Frontal cortex (tissue), 4 donors: ENCODE data around the gene XPNPEP3. TPM values are rescaled to one million over a fixed set of nuclear protein-coding genes. Genes with fewer than 3 reads are reported as not detected.
"Not testable (repeated sequence)": the region's sequence is repeated elsewhere in the genome, so short reads cannot be mapped to it uniquely, and the experiment has no call there.

Experiments used
- DNase-seq, 2 donors: peaks; one replicate each; pipeline ENCODE4 v3.0.0; 2012; ENCODE audit warnings: low spot score in 2 of 2
- FAIRE-seq: peaks from 2 replicates; lab custom pipeline; 2012; peaks lifted over from hg19 to GRCh38; lab: Jason Lieb, UNC
- total RNA-seq: library from RNA; depleted of rRNA; stranded (reverse); fragments of >200 nt; gene quantifications from one replicate; pipeline ENCODE4 v1.2.3, GENCODE V29; 2014
- donor health status: control.
- donor health status: control.
- donor health status: control.

XPNPEP3 gene
- total RNA-seq, 1 donor from 2014 or later: 4.9 TPM

- DNase-seq (no peak), FAIRE-seq (no peak)
Measured at GRCh38 chr22:40855071-40855978, 1.6 kb upstream of the XPNPEP3 start.

GRCh38 chr22:40855979-40856512, 902 bp upstream of the XPNPEP3 start:
- peak; percentile 5 to 12 for DNase-seq
- no peak for FAIRE-seq

GRCh38 chr22:40857309-40857855, 434 bp downstream of the XPNPEP3 start:
- FAIRE-seq (no peak), DNase-seq (no peak)

GRCh38 chr22:40862013-40862412, 5.1 kb downstream of the XPNPEP3 start, which contains the start of gene DNAJB7:
Gene DNAJB7, minus strand, starts transcription at chr22:40862113. Its CDS starts 119 bp downstream, at chr22:40861994.
- FAIRE-seq: no peak

GRCh38 chr22:40862537-40862936, 5.6 kb downstream of the XPNPEP3 start:
- DNase-seq: no peak
- FAIRE-seq: no peak

More at GRCh38 chr22:40862013-40862412, 5.1 kb downstream of the XPNPEP3 start, which contains the start of gene DNAJB7:
- DNase-seq: no peak

- DNase-seq (no peak), FAIRE-seq (no peak)
Measured at GRCh38 chr22:40867109-40867508, 10.2 kb downstream of the XPNPEP3 start.

GRCh38 chr22:40868379-40868778, 11.4 kb downstream of the XPNPEP3 start:
- not testable (repeated sequence) for DNase-seq, FAIRE-seq

GRCh38 chr22:40874016-40874415, 17.1 kb downstream of the XPNPEP3 start:
- DNase-seq (no peak), FAIRE-seq (no peak)

- no peak for DNase-seq
- FAIRE-seq: no peak
Measured at GRCh38 chr22:40875111-40875510, 18.2 kb downstream of the XPNPEP3 start.

GRCh38 chr22:40876907-40877306, 20.0 kb downstream of the XPNPEP3 start:
- DNase-seq (no peak), FAIRE-seq (no peak)

- FAIRE-seq: no peak
- DNase-seq: no peak
Measured at GRCh38 chr22:40877488-40877887, 20.5 kb downstream of the XPNPEP3 start.

- FAIRE-seq (no peak), DNase-seq (no peak)
Measured at GRCh38 chr22:40878922-40879321, 22.0 kb downstream of the XPNPEP3 start.

- no peak for DNase-seq
- no peak for FAIRE-seq
Measured at GRCh38 chr22:40889116-40889515, 32.2 kb downstream of the XPNPEP3 start.

GRCh38 chr22:40890881-40891280, 33.9 kb downstream of the XPNPEP3 start:
- no peak for FAIRE-seq
- no peak for DNase-seq

GRCh38 chr22:40894417-40894816, 37.5 kb downstream of the XPNPEP3 start:
- FAIRE-seq: no peak
- no peak for DNase-seq

GRCh38 chr22:40898850-40899357, 42.0 kb downstream of the XPNPEP3 start:
- peak; percentile 25 to 52 for DNase-seq
- peak; percentile 15 for FAIRE-seq

- no peak for FAIRE-seq
- DNase-seq: no peak
Measured at GRCh38 chr22:40904101-40904500, 47.2 kb downstream of the XPNPEP3 start.

- no peak for DNase-seq
- FAIRE-seq: no peak
Measured at GRCh38 chr22:40908895-40909294, 51.9 kb downstream of the XPNPEP3 start.

GRCh38 chr22:40911772-40912171, 54.8 kb downstream of the XPNPEP3 start:
- FAIRE-seq (peak; percentile 80), DNase-seq (no peak)

GRCh38 chr22:40912987-40913386, 56.0 kb downstream of the XPNPEP3 start:
- not testable (repeated sequence) for FAIRE-seq, DNase-seq

GRCh38 chr22:40919446-40919845, 62.5 kb downstream of the XPNPEP3 start:
- DNase-seq: no peak
- FAIRE-seq: no peak
